ENCODE data around the gene PBXIP1.

PBXIP1 gene

GRCh38 chr1:154956544-154956941, 644 bp upstream of the PBXIP1 start:
- DNase-seq (ENCODE audit: low spot score): no peak

- DNase-seq (ENCODE audit: low spot score): peak; percentile 97
Observed at GRCh38 chr1:154955039-154955717, 721 bp downstream of the PBXIP1 start.

GRCh38 chr1:154954541-154954940, 1.4 kb downstream of the PBXIP1 start:
- no peak for DNase-seq (ENCODE audit: low spot score)

GRCh38 chr1:154953611-154954038, 2.3 kb downstream of the PBXIP1 start:
- DNase-seq (ENCODE audit: low spot score): no peak

- no peak for DNase-seq (ENCODE audit: low spot score)
Observed at GRCh38 chr1:154952664-154953063, 3.2 kb downstream of the PBXIP1 start.

- DNase-seq (ENCODE audit: low spot score): no peak
Observed at GRCh38 chr1:154951901-154952657, 3.8 kb downstream of the PBXIP1 start.

GRCh38 chr1:154948079-154948478, 7.8 kb downstream of the PBXIP1 start:
- DNase-seq (ENCODE audit: low spot score): no peak

GRCh38 chr1:154945962-154946850, 9.7 kb downstream of the PBXIP1 start:
- DNase-seq (ENCODE audit: low spot score): no peak

GRCh38 chr1:154945160-154945961, 10.5 kb downstream of the PBXIP1 start:
- no peak for DNase-seq (ENCODE audit: low spot score)

- DNase-seq (ENCODE audit: low spot score): no peak
Observed at GRCh38 chr1:154944401-154945159, 11.3 kb downstream of the PBXIP1 start.

- DNase-seq (ENCODE audit: low spot score): peak; percentile 49
Observed at GRCh38 chr1:154943649-154944400, 12.1 kb downstream of the PBXIP1 start.

GRCh38 chr1:154941333-154942013, 14.4 kb downstream of the PBXIP1 start:
- peak; percentile 52 for DNase-seq (ENCODE audit: low spot score)

GRCh38 chr1:154940651-154941194, 15.2 kb downstream of the PBXIP1 start:
- no peak for DNase-seq (ENCODE audit: low spot score)

- no peak for DNase-seq (ENCODE audit: low spot score)
Observed at GRCh38 chr1:154940213-154940560, 15.7 kb downstream of the PBXIP1 start.

- no peak for DNase-seq (ENCODE audit: low spot score)
Observed at GRCh38 chr1:154938604-154939399, 17.1 kb downstream of the PBXIP1 start.

GRCh38 chr1:154937988-154938386, 17.9 kb downstream of the PBXIP1 start:
- DNase-seq (ENCODE audit: low spot score): no peak

- DNase-seq (ENCODE audit: low spot score): peak; percentile 96
Observed at GRCh38 chr1:154937085-154937987, 18.6 kb downstream of the PBXIP1 start.

Data from cerebellar cortex (tissue), 1 donor.